Memory B cell (primary cell): ENCODE results near the gene ZFP36.

Experiments
- ATAC-seq: fragments of 150-1000 bp; cut with Tn5 transposase; 2 replicates; pipeline ENCODE4 v1.10.0; 2021; ENCODE audit warnings: low read depth, mild to moderate bottlenecking, moderate library complexity
- DNase-seq, 2 donors: peaks; one replicate each; pipeline ENCODE4 v3.0.0; 2022; ENCODE audit warnings: low spot score in 2 of 2
- H3K27ac Mint-ChIP-seq: one replicate; pipeline ENCODE4 v1.8.0; 2022; ENCODE audit warnings: mild to moderate bottlenecking, moderate library complexity, mixed read lengths
- H3K27me3 Mint-ChIP-seq: one replicate; pipeline ENCODE4 v1.8.0; 2022; ENCODE audit warnings: mixed read lengths
- H3K36me3 Mint-ChIP-seq: one replicate; pipeline ENCODE4 v1.8.0; 2022; ENCODE audit warnings: mild to moderate bottlenecking, mixed read lengths
- H3K4me1 Mint-ChIP-seq: one replicate; pipeline ENCODE4 v1.8.0; 2022; ENCODE audit warnings: mixed read lengths
- H3K4me3 Mint-ChIP-seq: one replicate; pipeline ENCODE4 v1.8.0; 2022; ENCODE audit warnings: mild to moderate bottlenecking, moderate library complexity, mixed read lengths
- H3K9me3 Mint-ChIP-seq: one replicate; pipeline ENCODE4 v1.8.0; 2022; ENCODE audit warnings: mixed read lengths

The ZFP36 gene

DNA sequence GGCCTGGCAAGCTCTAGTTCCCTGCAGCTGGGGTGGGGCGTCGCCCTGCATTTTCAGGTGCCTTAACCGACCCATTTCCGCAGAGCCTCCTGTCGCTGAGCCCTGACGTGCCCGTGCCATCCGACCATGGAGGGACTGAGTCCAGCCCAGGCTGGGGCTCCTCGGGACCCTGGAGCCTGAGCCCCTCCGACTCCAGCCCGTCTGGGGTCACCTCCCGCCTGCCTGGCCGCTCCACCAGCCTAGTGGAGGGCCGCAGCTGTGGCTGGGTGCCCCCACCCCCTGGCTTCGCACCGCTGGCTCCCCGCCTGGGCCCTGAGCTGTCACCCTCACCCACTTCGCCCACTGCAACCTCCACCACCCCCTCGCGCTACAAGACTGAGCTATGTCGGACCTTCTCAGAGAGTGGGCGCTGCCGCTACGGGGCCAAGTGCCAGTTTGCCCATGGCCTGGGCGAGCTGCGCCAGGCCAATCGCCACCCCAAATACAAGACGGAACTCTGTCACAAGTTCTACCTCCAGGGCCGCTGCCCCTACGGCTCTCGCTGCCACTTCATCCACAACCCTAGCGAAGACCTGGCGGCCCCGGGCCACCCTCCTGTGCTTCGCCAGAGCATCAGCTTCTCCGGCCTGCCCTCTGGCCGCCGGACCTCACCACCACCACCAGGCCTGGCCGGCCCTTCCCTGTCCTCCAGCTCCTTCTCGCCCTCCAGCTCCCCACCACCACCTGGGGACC is 1.2 kb downstream of the ZFP36 start:
- peaks cover 43% of the 10 kb centered on the region for H3K4me1 Mint-ChIP-seq
- DNase-seq (peak; percentile 66 to 76), ATAC-seq (peak; percentile 1)
- peaks cover 23% of the 10 kb centered on the region for H3K36me3 Mint-ChIP-seq
- H3K27me3 Mint-ChIP-seq, result no peaks in the 10 kb centered on the region
- peak overlapping the region; percentile 85 for H3K4me3 Mint-ChIP-seq
- H3K27ac Mint-ChIP-seq, result peak overlapping the region; percentile 96
- H3K9me3 Mint-ChIP-seq, result no peaks in the 10 kb centered on the region

DNA sequence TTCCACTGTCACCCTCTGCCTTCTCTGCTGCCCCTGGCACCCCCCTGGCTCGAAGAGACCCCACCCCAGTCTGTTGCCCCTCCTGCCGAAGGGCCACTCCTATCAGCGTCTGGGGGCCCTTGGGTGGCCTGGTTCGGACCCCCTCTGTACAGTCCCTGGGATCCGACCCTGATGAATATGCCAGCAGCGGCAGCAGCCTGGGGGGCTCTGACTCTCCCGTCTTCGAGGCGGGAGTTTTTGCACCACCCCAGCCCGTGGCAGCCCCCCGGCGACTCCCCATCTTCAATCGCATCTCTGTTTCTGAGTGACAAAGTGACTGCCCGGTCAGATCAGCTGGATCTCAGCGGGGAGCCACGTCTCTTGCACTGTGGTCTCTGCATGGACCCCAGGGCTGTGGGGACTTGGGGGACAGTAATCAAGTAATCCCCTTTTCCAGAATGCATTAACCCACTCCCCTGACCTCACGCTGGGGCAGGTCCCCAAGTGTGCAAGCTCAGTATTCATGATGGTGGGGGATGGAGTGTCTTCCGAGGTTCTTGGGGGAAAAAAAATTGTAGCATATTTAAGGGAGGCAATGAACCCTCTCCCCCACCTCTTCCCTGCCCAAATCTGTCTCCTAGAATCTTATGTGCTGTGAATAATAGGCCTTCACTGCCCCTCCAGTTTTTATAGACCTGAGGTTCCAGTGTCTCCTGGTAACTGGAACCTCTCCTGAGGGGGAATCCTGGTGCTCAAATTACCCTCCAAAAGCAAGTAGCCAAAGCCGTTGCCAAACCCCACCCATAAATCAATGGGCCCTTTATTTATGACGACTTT is 2.0 kb downstream of the ZFP36 start:
- H3K27me3 Mint-ChIP-seq, result no peaks in the 10 kb centered on the region
- H3K27ac Mint-ChIP-seq, result peak overlapping the region; percentile 96
- H3K4me1 Mint-ChIP-seq, result peaks cover 42% of the 10 kb centered on the region
- ATAC-seq (no peak), DNase-seq (peak; percentile 50 to 58)
- peaks cover 23% of the 10 kb centered on the region for H3K36me3 Mint-ChIP-seq
- H3K4me3 Mint-ChIP-seq, result peak overlapping the region; percentile 85
- no peaks in the 10 kb centered on the region for H3K9me3 Mint-ChIP-seq

DNA sequence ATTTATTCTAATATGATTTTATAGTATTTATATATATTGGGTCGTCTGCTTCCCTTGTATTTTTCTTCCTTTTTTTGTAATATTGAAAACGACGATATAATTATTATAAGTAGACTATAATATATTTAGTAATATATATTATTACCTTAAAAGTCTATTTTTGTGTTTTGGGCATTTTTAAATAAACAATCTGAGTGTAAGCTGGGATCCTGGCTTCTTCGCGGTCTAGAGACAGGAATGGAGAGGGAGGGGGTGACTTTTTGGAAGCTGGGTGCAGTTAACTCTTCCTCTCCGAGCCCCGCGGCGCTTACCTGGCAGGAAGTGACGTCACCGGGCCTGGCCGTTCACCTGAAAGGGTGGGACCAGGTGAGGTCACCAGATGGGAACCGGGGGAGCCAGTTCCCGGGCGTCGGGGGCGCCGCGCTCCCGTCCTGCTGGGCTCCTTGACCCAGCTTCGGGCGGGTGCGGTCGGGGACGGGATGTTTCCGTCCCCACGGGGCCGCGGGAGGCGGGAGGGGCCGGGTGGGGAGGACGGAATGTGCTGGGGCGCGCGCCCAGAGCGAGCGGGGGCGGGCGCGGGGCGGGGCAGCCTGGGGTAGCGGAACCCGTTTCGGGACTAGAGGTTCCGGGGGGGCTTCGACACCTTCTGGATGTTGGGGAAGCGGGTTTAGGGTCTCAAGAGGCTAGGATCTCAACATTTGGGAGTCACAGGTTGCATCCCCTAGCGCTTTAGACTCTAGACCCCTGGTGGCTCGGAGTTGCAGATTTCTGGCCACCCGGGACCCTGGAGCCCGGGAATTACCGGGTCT is 2.8 kb downstream of the ZFP36 start:
- peak; percentile 8 for ATAC-seq
- Mint-ChIP-seq H3K27me3 (no peaks in the 10 kb centered on the region), H3K36me3 (peaks cover 26% of the 10 kb centered on the region), H3K4me1 (peaks cover 45% of the 10 kb centered on the region), H3K4me3 (peak overlapping the region; percentile 100), H3K9me3 (no peaks in the 10 kb centered on the region), H3K27ac (peak overlapping the region; percentile 96)
- DNase-seq, result peak; percentile 89 to 91

DNA sequence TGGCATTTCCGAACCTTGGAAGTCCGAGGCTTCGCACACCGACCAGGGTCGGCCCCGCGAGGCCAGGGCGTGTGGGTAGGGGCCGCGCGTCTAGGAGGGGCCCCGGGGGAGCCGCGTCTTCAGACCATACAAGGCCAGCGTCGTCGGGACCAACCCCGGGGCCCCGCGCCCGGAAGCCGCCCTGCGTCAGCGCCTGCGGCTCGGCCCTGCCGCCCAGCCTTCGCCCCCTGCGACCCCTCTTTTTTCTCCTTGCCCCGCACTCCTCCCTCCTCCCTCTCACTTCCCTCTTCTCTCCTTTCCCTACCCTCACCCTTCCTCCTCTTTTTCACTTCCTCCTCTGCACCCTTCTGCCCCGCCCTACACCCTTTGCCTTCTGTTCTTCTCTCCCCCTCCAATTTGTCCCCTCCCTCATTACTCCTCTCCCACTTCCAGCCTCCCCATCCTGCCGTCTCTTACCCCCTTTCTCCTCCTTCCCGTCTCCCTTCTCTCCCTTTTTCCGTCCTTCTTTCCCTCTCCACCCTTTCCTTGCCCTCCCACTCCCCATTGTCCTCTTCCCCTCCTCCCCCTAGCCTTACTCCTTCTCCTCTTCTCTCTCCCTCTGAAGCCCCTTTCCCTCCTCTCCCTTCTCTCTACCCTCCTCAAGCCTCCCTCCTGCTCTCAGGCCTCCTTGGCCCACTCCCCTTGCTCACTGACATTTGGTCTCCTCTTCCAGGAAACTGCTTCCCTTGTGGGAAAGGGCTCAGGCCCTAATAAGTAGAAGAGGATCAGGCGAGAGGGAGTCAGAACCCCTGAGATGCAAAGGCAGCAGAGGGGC is 3.6 kb downstream of the ZFP36 start:
- peaks cover 28% of the 10 kb centered on the region for H3K36me3 Mint-ChIP-seq
- H3K4me1 Mint-ChIP-seq, result peaks cover 46% of the 10 kb centered on the region
- ATAC-seq (peak; percentile 31), DNase-seq (peak; percentile 84 to 85)
- no peaks in the 10 kb centered on the region for H3K9me3 Mint-ChIP-seq
- H3K27me3 Mint-ChIP-seq, result no peaks in the 10 kb centered on the region
- peak overlapping the region; percentile 96 for H3K27ac Mint-ChIP-seq
- peak overlapping the region; percentile 100 for H3K4me3 Mint-ChIP-seq

DNA sequence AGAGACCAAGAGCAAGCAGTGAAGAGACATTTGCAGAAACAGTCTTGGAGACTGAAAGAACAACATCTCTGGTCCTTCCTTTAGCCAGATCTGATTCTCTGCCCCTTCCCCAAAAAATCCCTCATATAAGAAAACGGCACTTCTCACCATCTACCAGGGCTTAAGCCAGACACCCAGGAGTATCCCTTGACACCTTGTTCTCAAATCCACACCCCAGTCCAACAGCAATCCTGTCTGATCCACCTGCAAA is 4.1 kb downstream of the ZFP36 start:
- Mint-ChIP-seq H3K9me3 (no peaks in the 10 kb centered on the region), H3K4me1 (peaks cover 46% of the 10 kb centered on the region), H3K4me3 (peak overlapping the region; percentile 100), H3K27me3 (no peaks in the 10 kb centered on the region), H3K36me3 (peaks cover 28% of the 10 kb centered on the region), H3K27ac (peak overlapping the region; percentile 96)
- DNase-seq, result no peak
- ATAC-seq, result no peak

DNA sequence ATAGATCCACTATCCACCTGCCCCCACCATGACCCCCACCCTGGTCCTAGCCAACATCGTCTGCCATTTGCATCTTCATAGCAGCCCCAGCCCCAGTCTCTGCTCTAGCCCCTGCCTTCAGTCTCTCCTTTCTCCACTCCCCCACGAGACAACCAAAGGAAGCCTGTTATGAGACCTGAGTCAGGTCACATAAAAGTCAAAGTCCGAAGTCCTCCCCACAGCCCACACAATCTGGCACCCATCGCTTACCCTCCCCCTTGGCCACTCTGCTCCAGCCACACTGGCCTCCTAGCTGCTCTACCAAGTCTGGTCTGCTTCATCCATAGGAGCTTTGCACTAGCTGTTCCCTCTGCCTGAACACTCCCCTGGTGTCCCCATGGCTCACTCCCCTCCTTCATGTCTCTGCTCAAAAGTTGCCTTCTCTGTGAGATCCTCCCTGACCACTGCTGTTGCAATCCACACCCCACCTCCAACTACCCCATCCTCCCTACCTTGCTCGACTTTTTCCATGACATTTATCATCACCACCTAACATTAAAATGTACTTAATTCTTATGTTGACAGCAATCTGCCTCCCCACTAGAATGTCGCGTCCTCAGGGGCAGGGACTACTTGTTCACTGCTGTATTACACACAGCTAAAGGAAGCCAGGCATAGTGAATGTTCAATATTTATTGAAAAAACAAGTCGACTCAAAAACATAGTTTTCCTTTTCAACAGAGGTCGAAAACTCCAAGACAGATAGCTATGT is 4.6 kb downstream of the ZFP36 start:
- Mint-ChIP-seq H3K9me3 (no peaks in the 10 kb centered on the region), H3K4me3 (peak overlapping the region; percentile 100), H3K4me1 (peaks cover 44% of the 10 kb centered on the region), H3K27me3 (no peaks in the 10 kb centered on the region), H3K27ac (peak overlapping the region; percentile 96), H3K36me3 (peaks cover 28% of the 10 kb centered on the region)
- DNase-seq (peak; percentile 36 to 59), ATAC-seq (no peak)

DNA sequence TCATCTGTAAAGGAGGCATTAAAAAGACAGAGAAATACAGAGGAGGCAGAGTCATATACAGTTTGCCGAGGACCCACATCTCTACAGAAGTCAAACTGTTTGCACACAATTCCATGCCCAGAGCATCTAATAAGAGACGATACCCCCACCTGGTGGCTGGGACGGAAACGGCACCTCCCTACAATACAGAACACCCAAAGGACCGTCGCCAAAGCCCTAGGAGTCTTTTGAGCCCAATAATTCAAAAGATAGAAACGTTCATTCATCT is 5.1 kb downstream of the ZFP36 start:
- Mint-ChIP-seq H3K9me3 (no peaks in the 10 kb centered on the region), H3K4me3 (peak overlapping the region; percentile 100), H3K36me3 (peaks cover 28% of the 10 kb centered on the region), H3K27ac (peak overlapping the region; percentile 96), H3K4me1 (peaks cover 43% of the 10 kb centered on the region), H3K27me3 (no peaks in the 10 kb centered on the region)
- DNase-seq, result peak; percentile 89 to 92
- peak; percentile 25 for ATAC-seq

DNA sequence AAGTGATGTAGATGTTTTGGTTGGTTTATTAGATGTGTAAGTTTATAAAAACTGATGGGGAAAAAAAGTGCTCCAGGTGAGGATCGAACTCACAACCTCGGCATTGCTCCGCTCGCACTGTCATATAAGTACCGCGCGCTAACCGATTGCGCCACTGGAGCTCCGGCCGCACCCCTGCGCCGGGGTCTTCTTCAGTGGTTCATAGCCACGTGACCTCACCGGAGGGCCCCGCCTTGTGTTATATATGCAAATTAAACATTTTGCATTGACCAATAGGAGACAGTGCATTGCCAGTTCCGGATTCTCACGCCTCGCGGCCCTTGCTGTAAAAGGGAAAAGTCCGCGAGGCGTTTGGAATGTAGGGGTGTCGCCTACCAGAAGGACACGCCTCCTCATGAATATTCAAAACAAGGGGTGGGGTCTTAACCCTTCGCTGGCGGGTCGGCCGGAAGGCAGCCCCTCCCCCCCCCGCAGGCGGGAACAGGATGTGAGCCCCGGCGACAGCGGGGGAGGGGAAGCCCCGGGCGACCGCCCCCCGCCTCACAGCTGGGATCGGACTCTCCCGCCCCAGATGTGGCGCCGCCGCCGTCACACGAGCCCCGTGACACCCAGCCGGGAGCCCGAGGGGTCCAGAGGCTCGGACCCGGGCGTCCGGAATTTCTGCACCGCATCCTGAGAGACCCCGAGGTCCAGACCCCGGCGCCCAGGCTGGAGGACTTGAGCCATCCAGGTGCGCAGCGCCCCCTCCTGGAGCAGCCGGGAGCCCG is 5.6 kb downstream of the ZFP36 start, which contains the start of gene PLEKHG2:
Gene PLEKHG2, plus strand, starts transcription at position 570 of the 767 bp plus-strand sequence. CDS start 1,418 bp downstream, outside the sequence.
- no peaks in the 10 kb centered on the region for H3K27me3 Mint-ChIP-seq
- peaks cover 26% of the 10 kb centered on the region for H3K36me3 Mint-ChIP-seq
- peaks cover 43% of the 10 kb centered on the region for H3K4me1 Mint-ChIP-seq
- DNase-seq (peak; percentile 100), ATAC-seq (peak; percentile 54)
- H3K27ac Mint-ChIP-seq, result peak within 1 kb of the TSS; percentile 96
- H3K9me3 Mint-ChIP-seq, result no peaks in the 10 kb centered on the region
- peak within 1 kb of the TSS; percentile 100 for H3K4me3 Mint-ChIP-seq

DNA sequence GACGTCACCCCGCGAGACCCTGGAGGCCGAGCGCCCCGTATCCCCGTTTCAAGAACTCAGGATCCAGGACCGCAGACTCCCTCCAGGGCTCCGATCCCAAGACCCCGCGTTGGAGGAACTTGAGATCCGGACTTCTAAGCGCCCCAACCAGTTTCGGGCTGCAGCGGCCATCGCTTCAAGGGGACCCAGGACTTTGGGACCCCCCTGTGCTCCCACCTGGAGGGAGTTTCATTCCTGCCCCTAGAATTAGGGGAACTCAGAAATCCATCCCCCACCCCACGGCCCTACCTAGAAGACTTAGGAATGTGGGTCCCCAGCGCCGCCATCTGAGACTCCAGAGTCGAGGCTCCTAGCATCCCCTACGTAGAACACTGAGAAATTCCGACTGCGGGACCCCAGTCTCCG is 6.2 kb downstream of the ZFP36 start:
- H3K36me3 Mint-ChIP-seq, result peaks cover 26% of the 10 kb centered on the region
- peaks cover 42% of the 10 kb centered on the region for H3K4me1 Mint-ChIP-seq
- DNase-seq, result peak in 1 of 2 donors; percentile 56
- H3K4me3 Mint-ChIP-seq, result peak overlapping the region; percentile 100
- ATAC-seq, result no peak
- H3K27ac Mint-ChIP-seq, result peak overlapping the region; percentile 96
- no peaks in the 10 kb centered on the region for H3K9me3 Mint-ChIP-seq
- no peaks in the 10 kb centered on the region for H3K27me3 Mint-ChIP-seq

DNA sequence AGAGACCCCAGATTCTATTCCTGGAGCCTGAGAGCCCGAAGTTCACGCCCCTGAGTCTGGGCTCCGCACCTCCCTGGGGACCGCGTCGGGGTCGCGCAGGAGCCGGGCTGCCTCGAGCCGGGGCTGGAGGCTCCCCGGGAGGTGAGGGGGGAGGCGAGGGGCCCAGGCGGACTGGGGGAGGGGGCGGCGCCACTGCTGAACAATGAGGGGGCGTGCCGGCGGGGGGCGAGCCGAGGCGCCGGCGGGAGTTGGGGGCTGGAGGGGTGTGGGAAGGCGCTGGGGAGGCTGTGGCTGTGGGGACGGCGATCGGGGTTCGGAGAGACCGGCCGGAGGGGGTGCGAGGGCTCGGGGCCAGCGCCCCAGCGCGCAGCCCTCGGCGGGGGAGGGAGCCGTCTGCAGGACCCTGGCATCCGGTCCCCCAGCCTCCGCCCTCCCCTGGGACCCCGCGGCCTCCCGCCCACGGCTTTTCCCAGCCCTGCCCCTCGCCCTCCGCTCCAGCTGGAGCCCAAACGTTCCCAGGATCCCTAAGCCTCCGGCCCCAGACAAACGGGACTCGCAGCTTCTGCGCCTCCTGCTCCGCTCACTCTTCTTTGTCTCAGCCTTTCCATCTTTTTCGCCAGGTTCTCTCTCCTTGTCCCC is 6.7 kb downstream of the ZFP36 start:
- ATAC-seq (no peak), DNase-seq (peak; percentile 37 to 51)
- peaks cover 40% of the 10 kb centered on the region for H3K4me1 Mint-ChIP-seq
- peak overlapping the region; percentile 96 for H3K27ac Mint-ChIP-seq
- H3K27me3 Mint-ChIP-seq, result no peaks in the 10 kb centered on the region
- no peaks in the 10 kb centered on the region for H3K9me3 Mint-ChIP-seq
- peak overlapping the region; percentile 100 for H3K4me3 Mint-ChIP-seq
- peaks cover 21% of the 10 kb centered on the region for H3K36me3 Mint-ChIP-seq

DNA sequence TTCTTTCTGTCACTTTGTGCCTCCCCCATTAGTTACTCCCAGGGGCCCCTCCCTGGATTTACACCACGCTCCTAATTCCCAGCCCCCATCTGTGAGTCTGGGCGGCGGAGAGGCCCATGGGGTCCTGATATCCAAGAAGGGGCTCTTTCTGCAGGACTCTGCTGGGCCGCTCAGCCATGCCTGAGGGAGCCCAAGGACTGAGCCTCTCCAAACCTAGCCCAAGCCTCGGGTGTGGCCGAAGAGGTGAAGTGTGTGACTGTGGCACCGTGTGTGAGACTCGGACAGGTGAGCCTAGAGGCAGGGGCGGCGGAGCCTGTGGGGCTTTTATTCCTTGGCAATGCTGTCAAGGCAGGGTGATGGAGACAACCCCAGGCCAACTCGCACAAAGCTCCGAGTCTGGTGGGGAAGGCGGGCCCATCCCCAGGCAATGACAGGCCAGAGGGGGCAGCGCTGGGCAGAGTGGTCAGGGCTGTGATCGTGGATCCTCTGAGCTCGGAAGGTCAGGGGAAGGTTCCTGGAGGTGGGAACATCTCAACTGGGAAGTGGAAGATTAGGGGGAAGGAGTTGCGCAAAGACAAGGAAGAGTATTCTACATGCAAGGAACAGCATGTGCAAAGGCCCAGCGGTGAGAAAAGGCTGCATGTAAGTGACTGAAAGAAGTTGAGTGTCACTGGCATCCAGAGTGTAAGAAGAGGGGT is 7.4 kb downstream of the ZFP36 start:
- H3K36me3 Mint-ChIP-seq, result peaks cover 15% of the 10 kb centered on the region
- ATAC-seq (no peak), DNase-seq (no peak)
- H3K27me3 Mint-ChIP-seq, result no peaks in the 10 kb centered on the region
- H3K4me3 Mint-ChIP-seq, result peak overlapping the region; percentile 93
- H3K27ac Mint-ChIP-seq, result peak overlapping the region; percentile 96
- no peaks in the 10 kb centered on the region for H3K9me3 Mint-ChIP-seq
- peaks cover 35% of the 10 kb centered on the region for H3K4me1 Mint-ChIP-seq
